Testis (tissue), 3 donors: Measurements from ENCODE around the gene TCL1A. TPM values are rescaled to one million over a fixed set of nuclear protein-coding genes. Genes with fewer than 3 reads are reported as not detected.
A peak's percentile ranks its signal among the peaks of the same experiment; 100 is the strongest.

Source experiments
- DNase-seq: peaks from one replicate; pipeline ENCODE4 v3.0.0-alpha.2; 2019
- H3K27ac ChIP-seq, 2 donors: fragments of 200-600 bp; sonication (generic); one replicate each; pipeline ENCODE4 v1.5.1; 2019
- H3K27me3 ChIP-seq: fragments of 200-600 bp; sonication (generic); one replicate; pipeline ENCODE4 v1.5.1; 2019
- H3K36me3 ChIP-seq: fragments of 200-600 bp; sonication (generic); one replicate; pipeline ENCODE4 v1.5.1; 2017; ENCODE audit warnings: low read depth; ENCODE audit errors: missing control alignments
- H3K4me1 ChIP-seq: fragments of 200-600 bp; sonication (generic); one replicate; pipeline ENCODE4 v1.5.1; 2019
- H3K4me3 ChIP-seq, 2 donors: fragments of 200-600 bp; sonication (generic); one replicate each; pipeline ENCODE4 v1.5.1; 2017 to 2019
- H3K9me3 ChIP-seq: fragments of 200-600 bp; sonication (generic); one replicate; pipeline ENCODE4 v1.5.1; 2017
- CTCF ChIP-seq, 3 experiments: fragments of 450-650 bp in 2 of 3; fragments of 200-600 bp in 1 of 3; sonication (generic) in 1 of 3; IDR thresholded peaks; one replicate each; pipeline ENCODE4 v1.5.1; 2016 to 2019; ENCODE audit warnings: antibody characterized with exemption in 3 of 3, mild to moderate bottlenecking in 2 of 3, moderate library complexity in 1 of 3
- POLR2A ChIP-seq: fragments of 450-650 bp; IDR thresholded peaks from one replicate; pipeline ENCODE4 v1.6.1; 2017; ENCODE audit warnings: antibody characterized with exemption, mild to moderate bottlenecking, moderate library complexity
- WGBS, 2 donors: methylation state at CpG; one replicate each; pipeline ENCODE4 v1.1.5; 2018; 5-methylcytosine and 5-hydroxymethylcytosine counted together
- intact Hi-C: fragments of 100-400 bp; cut with DNase I; formaldehyde crosslinking; loops from one replicate; pipeline ENCODE4 v1.15.1; 2023; ENCODE audit warnings: low total_unique reads
- polyA plus RNA-seq: library from polyadenylated mRNA; stranded (reverse); fragments of 350-450 nt; fragmentation: Illumina TruSeq; extraction: RNeasy Lipid Tissue Mini Kit (QIAGEN cat#74804); gene quantifications from one replicate; pipeline ENCODE4 v1.2.3, GENCODE V29; 2014; ENCODE audit warnings: low read depth, low replicate concordance; ENCODE audit not compliant: insufficient read depth
- total RNA-seq, 2 donors: library from RNA; depleted of rRNA; stranded (reverse); fragments of >200 nt; gene quantifications; one replicate each; pipeline ENCODE4 v1.2.3, GENCODE V29; 2016

The TCL1A gene
- total and polyA plus RNA-seq, 3 donors from 2014 or later, result 10.2 to 14.1 (median 13.7) TPM

- Histone ChIP-seq H3K4me3 (no peak overlapping the region), H3K27ac (no peak overlapping the region), H3K36me3 (no peaks in the 10 kb centered on the region), H3K9me3 (no peaks in the 10 kb centered on the region), H3K27me3 (no peaks in the 10 kb centered on the region), H3K4me1 (no peaks in the 10 kb centered on the region)
- DNase-seq, result peak; percentile 45
- WGBS, 2 donors, result 3 to 4% methylated on average over 4 of the region's 4 CpGs
- TF ChIP-seq POLR2A (no peak), CTCF (IDR thresholded peaks at IDR 0.05) (no peak)
- intact Hi-C loops, result no loop called here
Measured at GRCh38 chr14:95701846-95702221, 12.1 kb downstream of the TCL1A start.

GRCh38 chr14:95700221-95700976 lies 13.5 kb downstream of the TCL1A start:
- Histone ChIP-seq H3K27me3 (no peaks in the 10 kb centered on the region), H3K4me1 (no peaks in the 10 kb centered on the region), H3K4me3 (no peak overlapping the region), H3K9me3 (no peaks in the 10 kb centered on the region), H3K27ac (no peak overlapping the region), H3K36me3 (no peaks in the 10 kb centered on the region)
- TF ChIP-seq POLR2A (no peak), CTCF (IDR thresholded peaks at IDR 0.05) (no peak)
- intact Hi-C loops, result no loop called here
- no peak for DNase-seq
- WGBS, 2 donors, result 57 to 63% methylated on average over 5 of the region's 5 CpGs

GRCh38 chr14:95699412-95699811 lies 14.5 kb downstream of the TCL1A start:
- TF ChIP-seq CTCF (IDR thresholded peaks at IDR 0.05), result no peak
- WGBS, 2 donors, result 64 to 77% methylated on average over 5 of the region's 5 CpGs
- no peaks in the 10 kb centered on the region for H3K4me1 ChIP-seq
- no peak for DNase-seq
- no peaks in the 10 kb centered on the region for H3K27me3 ChIP-seq
- no peak overlapping the region for H3K4me3 ChIP-seq
- no peaks in the 10 kb centered on the region for H3K9me3 ChIP-seq
- no peaks in the 10 kb centered on the region for H3K36me3 ChIP-seq
- intact Hi-C loops, result no loop called here
- no peak overlapping the region for H3K27ac ChIP-seq

GRCh38 chr14:95698287-95698686 lies 15.6 kb downstream of the TCL1A start:
- H3K27me3 ChIP-seq, result no peaks in the 10 kb centered on the region

More at GRCh38 chr14:95698287-95698686, 15.6 kb downstream of the TCL1A start:
- no peak overlapping the region for H3K27ac ChIP-seq
- no peaks in the 10 kb centered on the region for H3K4me1 ChIP-seq
- TF ChIP-seq POLR2A, result no peak
- no peak for TF ChIP-seq CTCF (IDR thresholded peaks at IDR 0.05)
- no peaks in the 10 kb centered on the region for H3K36me3 ChIP-seq
- intact Hi-C loops, result no loop called here
- H3K9me3 ChIP-seq, result no peaks in the 10 kb centered on the region
- DNase-seq, result no peak
- no peak overlapping the region for H3K4me3 ChIP-seq
